DMS 273 treated with DMSO at 0.1 percent for 48 hours (cell line): ENCODE results near the gene PPIL1.
"Not testable (repeated sequence)": the region's sequence is repeated elsewhere in the genome, so short reads cannot be mapped to it uniquely, and the experiment has no call there.

Source experiments
- DNase-seq: peaks from one replicate; lab custom pipeline; 2025; lab: John Stamatoyannopoulos, UW

The PPIL1 gene

GRCh38 chr6:36815962-36816735, 58.5 kb downstream of the PPIL1 start:
- DNase-seq = no peak

GRCh38 chr6:36814249-36814648, 60.4 kb downstream of the PPIL1 start:
- DNase-seq = no peak

GRCh38 chr6:36813526-36813925, 61.1 kb downstream of the PPIL1 start:
- no peak for DNase-seq

- not testable (repeated sequence) for DNase-seq
Measured at GRCh38 chr6:36813047-36813446, 61.6 kb downstream of the PPIL1 start.

GRCh38 chr6:36809941-36810803, 64.4 kb downstream of the PPIL1 start:
- no peak for DNase-seq

GRCh38 chr6:36809156-36809555, 65.4 kb downstream of the PPIL1 start:
- no peak for DNase-seq

- no peak for DNase-seq
Measured at GRCh38 chr6:36808634-36809033, 66.0 kb downstream of the PPIL1 start.

GRCh38 chr6:36807750-36808149, 66.9 kb downstream of the PPIL1 start:
- no peak for DNase-seq

GRCh38 chr6:36807143-36807542, 67.5 kb downstream of the PPIL1 start:
- DNase-seq = no peak

- DNase-seq = no peak
Measured at GRCh38 chr6:36805917-36806316, 68.7 kb downstream of the PPIL1 start.

GRCh38 chr6:36805096-36805797, 69.4 kb downstream of the PPIL1 start:
- no peak for DNase-seq
